HEK293T (cell line): ENCODE data around the gene CAMSAP3.

Source experiments
- CTCF ChIA-PET: fragments of 350-600 bp; formaldehyde crosslinking; extraction: SDS; loops from one replicate; lab custom pipeline; 2021; ENCODE audit warnings: antibody characterized with exemption, inconsistent platforms; lab: Yijun Ruan, JAX
- POLR2A ChIA-PET: fragments of 350-600 bp; formaldehyde crosslinking; extraction: SDS; loops from one replicate; lab custom pipeline; 2020; ENCODE audit warnings: antibody characterized with exemption, inconsistent platforms; lab: Yijun Ruan, JAX
- DNase-seq: peaks from one replicate; pipeline ENCODE4 v3.0.0; 2012; ENCODE audit warnings: mixed read lengths; ENCODE audit errors: extremely low spot score
- ARNT ChIP-seq: fragments of 450-650 bp; IDR thresholded peaks from 2 replicates; pipeline ENCODE4 v1.6.1; 2017; ENCODE audit warnings: mild to moderate bottlenecking
- BHLHE40 ChIP-seq: fragments of 450-650 bp; IDR thresholded peaks from 2 replicates; pipeline ENCODE4 v1.6.1; 2016; ENCODE audit warnings: mild to moderate bottlenecking, moderate library complexity, borderline replicate concordance
- CTBP1 ChIP-seq: fragments of 450-650 bp; IDR thresholded peaks from 2 replicates; pipeline ENCODE4 v1.6.1; 2016; ENCODE audit warnings: borderline replicate concordance
- ELF4 ChIP-seq: fragments of 450-650 bp; IDR thresholded peaks from 2 replicates; pipeline ENCODE4 v1.6.1; 2017; ENCODE audit warnings: antibody characterized with exemption
- FOXA1 ChIP-seq: fragments of 450-650 bp; IDR thresholded peaks from 2 replicates; pipeline ENCODE4 v1.6.1; 2016; ENCODE audit warnings: mild to moderate bottlenecking
- FOXK2 ChIP-seq: fragments of 450-650 bp; IDR thresholded peaks from 2 replicates; pipeline ENCODE4 v1.6.1; 2016; ENCODE audit warnings: mild to moderate bottlenecking
- FOXM1 ChIP-seq: fragments of 450-650 bp; IDR thresholded peaks from 2 replicates; pipeline ENCODE4 v1.6.1; 2017; ENCODE audit warnings: mild to moderate bottlenecking, borderline replicate concordance
- HDGF ChIP-seq: fragments of 450-650 bp; IDR thresholded peaks from 2 replicates; pipeline ENCODE4 v1.6.1; 2017; ENCODE audit warnings: antibody characterized with exemption, borderline replicate concordance
- L3MBTL2 ChIP-seq: fragments of 450-650 bp; conservative IDR thresholded peaks from 2 replicates; pipeline ENCODE4 v1.6.1; 2016; ENCODE audit warnings: mild to moderate bottlenecking
- LEF1 ChIP-seq: fragments of 450-650 bp; IDR thresholded peaks from 2 replicates; pipeline ENCODE4 v1.6.1; 2017; ENCODE audit warnings: mild to moderate bottlenecking, borderline replicate concordance
- NFRKB ChIP-seq: fragments of 450-650 bp; IDR thresholded peaks from 2 replicates; pipeline ENCODE4 v1.6.1; 2016; ENCODE audit warnings: mild to moderate bottlenecking, moderate library complexity
- SP1 ChIP-seq: fragments of 450-650 bp; IDR thresholded peaks from 2 replicates; pipeline ENCODE4 v1.6.1; 2017
- SUZ12 ChIP-seq: fragments of 450-650 bp; IDR thresholded peaks from 2 replicates; pipeline ENCODE4 v1.6.1; 2016; ENCODE audit warnings: mild to moderate bottlenecking
- TARDBP ChIP-seq: fragments of 450-650 bp; IDR thresholded peaks from 2 replicates; pipeline ENCODE4 v1.6.1; 2016
- ZNF384 ChIP-seq: fragments of 450-650 bp; IDR thresholded peaks from 2 replicates; pipeline ENCODE4 v1.6.1; 2016
- TF ChIP-seq, protein P1 (sequence below): fragments of 450-650 bp; IDR thresholded peaks from 2 replicates; pipeline ENCODE4 v1.6.1; 2016

Gene CAMSAP3

DNA sequence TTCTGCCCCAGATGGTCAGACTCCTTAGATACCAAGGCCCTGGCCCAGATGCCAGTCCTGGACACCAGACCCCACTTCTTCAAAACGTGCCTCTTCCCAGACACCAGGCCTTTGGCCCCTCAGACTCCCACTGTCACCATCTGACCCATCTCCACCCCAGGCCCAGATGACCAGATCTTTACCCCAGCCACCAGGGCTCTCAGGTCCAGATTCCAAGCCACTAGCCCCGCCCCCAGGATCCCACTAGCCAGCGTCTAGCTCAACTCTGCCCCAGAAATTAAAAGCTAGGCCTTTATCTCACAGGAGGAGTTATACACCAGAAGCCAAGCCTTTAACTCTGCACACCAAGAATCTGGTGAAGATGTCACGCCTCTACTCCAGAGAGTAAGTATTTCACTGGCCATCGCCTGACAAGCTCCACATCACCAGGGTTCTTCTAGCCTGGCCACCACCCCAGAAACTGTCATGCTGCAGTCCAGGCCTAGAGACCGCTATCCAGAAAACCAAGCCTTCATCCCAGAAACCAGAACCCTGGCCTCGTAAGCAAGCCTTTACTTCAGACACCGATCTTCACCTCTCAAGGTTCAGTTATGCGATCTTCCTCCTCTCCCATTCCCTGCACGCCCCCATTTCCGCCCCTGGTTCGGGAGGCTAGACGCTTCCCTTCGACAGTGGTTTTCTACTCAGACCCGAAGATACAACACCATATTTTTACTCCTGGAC lies 33.1 kb downstream of the CAMSAP3 start:
- ChIA-PET CTCF (interaction anchor here (1.4 kb wide), 1 partner anchor 60 kb away, joined by 6 read pairs; no protein-coding TSS in a partner anchor), POLR2A (interaction anchor here (0.7 to 1.9 kb wide), 10 partner anchors 10 to 200 kb away, joined by 3 to 10 read pairs (median 6); partner anchors contain the start of genes CAMSAP3 and TRAPPC5)
- TF ChIP-seq, protein P1, sequence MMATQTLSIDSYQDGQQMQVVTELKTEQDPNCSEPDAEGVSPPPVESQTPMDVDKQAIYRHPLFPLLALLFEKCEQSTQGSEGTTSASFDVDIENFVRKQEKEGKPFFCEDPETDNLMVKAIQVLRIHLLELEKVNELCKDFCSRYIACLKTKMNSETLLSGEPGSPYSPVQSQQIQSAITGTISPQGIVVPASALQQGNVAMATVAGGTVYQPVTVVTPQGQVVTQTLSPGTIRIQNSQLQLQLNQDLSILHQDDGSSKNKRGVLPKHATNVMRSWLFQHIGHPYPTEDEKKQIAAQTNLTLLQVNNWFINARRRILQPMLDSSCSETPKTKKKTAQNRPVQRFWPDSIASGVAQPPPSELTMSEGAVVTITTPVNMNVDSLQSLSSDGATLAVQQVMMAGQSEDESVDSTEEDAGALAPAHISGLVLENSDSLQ = no peak
- TF ChIP-seq HDGF (no peak), ZNF384 (no peak), L3MBTL2 (no peak), FOXM1 (no peak), FOXA1 (no peak), NFRKB (no peak), ARNT (no peak), ELF4 (no peak), CTBP1 (no peak), SUZ12 (no peak)
- DNase-seq = no peak

DNA sequence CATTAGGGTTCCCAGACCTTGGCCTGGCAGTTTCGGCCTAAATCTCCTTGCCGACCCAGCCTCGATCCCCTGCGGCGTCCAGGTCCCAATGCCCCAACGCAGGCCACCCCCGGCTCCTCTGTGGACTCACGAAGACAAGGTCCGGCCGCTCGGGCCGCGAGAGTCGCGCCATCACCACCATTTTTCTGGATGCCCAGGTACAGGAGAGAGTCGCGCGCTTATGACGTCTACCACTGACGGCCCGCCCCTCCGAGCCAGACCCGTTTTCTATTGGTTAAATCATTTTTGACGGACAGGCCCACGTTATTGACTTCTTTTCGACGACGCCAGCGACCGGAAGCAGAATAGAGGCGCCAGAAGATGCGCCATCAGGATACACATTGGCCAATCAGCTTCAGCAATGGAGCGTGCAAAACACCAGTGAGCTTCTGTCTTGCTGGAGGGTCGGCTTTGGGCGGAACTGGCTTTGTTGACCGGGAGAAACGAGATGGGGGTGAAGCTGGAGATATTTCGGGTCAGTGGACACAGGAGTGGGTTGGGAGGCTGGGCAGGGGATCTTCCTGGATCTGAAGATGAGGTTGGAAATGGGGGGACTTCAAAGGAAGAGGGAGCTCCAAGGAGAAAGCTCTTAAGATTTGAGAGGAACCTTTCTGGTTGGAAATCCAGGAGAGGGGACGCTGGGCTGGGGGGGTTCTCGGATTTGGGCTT lies 33.8 kb downstream of the CAMSAP3 start, which contains the start of the genes PET100 and XAB2:
Gene PET100, plus strand, starts transcription at position 447 of the 708 bp plus-strand sequence. Its CDS starts 41 bp downstream, at position 488.
Gene XAB2, minus strand, starts transcription at position 199 of the 708 bp plus-strand sequence. Its CDS starts 18 bp downstream, at position 181.
- POLR2A ChIA-PET = interaction anchor here (0.7 to 1.9 kb wide), 13 partner anchors 9 to 291 kb away, joined by 3 to 10 read pairs (median 5); partner anchors contain the start of genes CAMSAP3, SNAPC2 and TRAPPC5
- CTCF ChIA-PET = interaction anchor here (1.4 kb wide), 1 partner anchor 61 kb away, joined by 6 read pairs; no protein-coding TSS in a partner anchor
- DNase-seq = peak; percentile 97
- TF ChIP-seq NFRKB = no peak
- TF ChIP-seq FOXK2 = peak; percentile 94
- TF ChIP-seq, protein P1 = peak; percentile 100
- TF ChIP-seq L3MBTL2 = peak; percentile 80
- TF ChIP-seq ELF4 = peak; percentile 84

DNA sequence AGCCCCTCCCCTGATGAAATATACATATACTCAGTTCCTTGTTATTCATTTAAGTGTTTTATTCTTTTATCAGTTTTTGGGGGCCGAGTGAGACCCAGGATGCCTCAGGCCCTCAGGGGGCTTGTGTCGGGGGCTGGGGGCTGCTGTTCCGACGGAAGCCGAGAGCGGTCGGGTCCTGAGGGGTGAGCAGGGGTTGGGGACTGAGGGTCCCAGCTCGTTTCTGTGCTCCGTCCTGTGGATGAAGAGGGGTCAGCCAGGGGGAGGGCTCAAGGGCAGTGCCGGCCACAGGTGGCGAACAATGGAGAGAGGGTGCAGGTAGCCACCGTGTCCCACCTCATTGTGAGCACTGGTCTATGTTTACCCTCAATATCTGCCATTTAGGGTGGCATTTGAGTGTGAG lies 35.9 kb downstream of the CAMSAP3 start:
- TF ChIP-seq SP1 = no peak
- no peak for TF ChIP-seq ELF4
- no peak for TF ChIP-seq L3MBTL2
- TF ChIP-seq BHLHE40 = no peak
- TF ChIP-seq FOXA1 = no peak
- TF ChIP-seq FOXM1 = no peak
- no peak for TF ChIP-seq FOXK2
- TF ChIP-seq NFRKB = no peak
- no peak for TF ChIP-seq CTBP1
- TF ChIP-seq ZNF384 = no peak
- no peak for TF ChIP-seq TARDBP
- no peak for TF ChIP-seq ARNT
- TF ChIP-seq LEF1 = no peak
- TF ChIP-seq, protein P1 = no peak
- no peak for TF ChIP-seq SUZ12
- no peak for TF ChIP-seq HDGF
- ChIA-PET POLR2A (interaction anchor here (1.1 kb wide), 1 partner anchor 10 kb away, joined by 3 read pairs; no protein-coding TSS in a partner anchor), CTCF (no interaction called here)
- no peak for DNase-seq

DNA sequence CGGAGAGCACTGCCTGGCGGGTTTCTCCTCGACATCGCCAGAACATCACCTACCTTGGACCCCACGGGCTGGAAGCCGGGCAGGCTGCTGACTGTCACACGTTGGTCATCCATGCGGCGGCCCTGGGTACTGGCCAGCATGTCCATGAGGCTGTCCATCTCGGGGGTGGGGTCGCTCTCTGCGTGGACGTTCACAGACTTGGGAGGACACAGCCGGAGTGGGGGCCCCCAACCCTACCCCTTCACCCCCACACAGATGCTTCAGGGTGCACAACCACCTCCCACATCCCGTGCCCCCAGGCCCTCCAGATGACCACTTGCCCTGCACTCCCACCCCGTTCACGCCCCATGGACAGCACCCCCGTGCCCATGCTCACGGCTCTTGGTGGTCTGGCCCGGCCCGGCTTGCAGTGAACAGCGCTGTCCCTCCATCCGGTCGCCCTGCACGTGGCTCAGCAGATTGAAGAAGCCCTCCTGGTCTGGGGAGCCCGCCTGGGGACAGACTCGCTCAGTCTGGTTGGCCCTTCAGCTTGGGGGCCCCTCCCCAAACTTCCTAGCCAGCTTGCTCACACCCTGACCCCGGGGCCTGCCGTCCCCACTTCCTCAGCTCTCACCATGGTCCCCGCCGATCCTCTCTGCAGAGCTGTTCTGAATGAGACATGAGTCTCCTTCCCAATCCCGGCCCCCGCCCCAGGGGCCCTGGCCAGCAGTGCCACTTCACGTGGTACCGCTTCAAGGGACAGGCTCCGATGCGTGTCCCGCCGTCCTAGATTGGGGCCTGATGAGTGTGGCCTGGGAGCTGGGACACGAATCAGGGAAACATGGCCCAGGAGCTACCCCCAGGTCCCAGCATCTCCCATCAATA lies 36.9 kb downstream of the CAMSAP3 start:
- ChIA-PET POLR2A (interaction anchor here (1.1 to 1.2 kb wide), 2 partner anchors 9 kb away, joined by 3 read pairs; no protein-coding TSS in a partner anchor), CTCF (no interaction called here)
- no peak for DNase-seq
- TF ChIP-seq LEF1 (no peak), HDGF (no peak), NFRKB (no peak), FOXK2 (no peak), FOXA1 (no peak), SP1 (no peak), CTBP1 (no peak), SUZ12 (no peak), BHLHE40 (no peak), L3MBTL2 (no peak), FOXM1 (no peak)

DNA sequence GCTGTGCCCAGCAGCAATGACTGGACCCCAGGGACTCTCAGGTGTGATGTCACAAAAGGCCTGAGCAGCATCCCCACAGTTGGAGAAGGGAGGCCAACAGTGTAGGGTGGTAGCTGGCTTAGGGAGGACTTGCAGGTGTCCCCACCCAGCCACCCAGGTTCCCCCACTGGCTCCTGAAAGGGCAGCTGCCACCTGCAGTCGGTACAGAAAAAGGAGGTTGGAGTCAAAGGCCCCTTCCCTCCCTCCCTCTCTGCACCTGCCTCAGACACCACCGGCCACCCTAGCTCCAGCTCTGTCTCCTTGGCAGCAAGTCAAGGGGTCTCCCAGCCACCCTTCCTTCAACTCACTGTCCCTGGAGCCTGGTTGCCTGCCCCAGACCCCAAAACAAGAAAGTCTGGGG lies 38.0 kb downstream of the CAMSAP3 start, which contains the start of gene PCP2:
Gene PCP2, minus strand, starts transcription at position 22 of the 400 bp plus-strand sequence. CDS start 262 bp downstream, outside the sequence.
- TF ChIP-seq ELF4 = no peak
- ChIA-PET POLR2A (interaction anchor here (1.2 kb wide), 1 partner anchor 10 kb away, joined by 3 read pairs; no protein-coding TSS in a partner anchor), CTCF (no interaction called here)
- DNase-seq = no peak
